ENCODE data around the gene KIF3A. TPM values are rescaled to one million over a fixed set of nuclear protein-coding genes. Genes with fewer than 3 reads are reported as not detected.

The KIF3A gene
- total RNA-seq, 1 experiment from 2014 or later: 13.2 TPM

DNA sequence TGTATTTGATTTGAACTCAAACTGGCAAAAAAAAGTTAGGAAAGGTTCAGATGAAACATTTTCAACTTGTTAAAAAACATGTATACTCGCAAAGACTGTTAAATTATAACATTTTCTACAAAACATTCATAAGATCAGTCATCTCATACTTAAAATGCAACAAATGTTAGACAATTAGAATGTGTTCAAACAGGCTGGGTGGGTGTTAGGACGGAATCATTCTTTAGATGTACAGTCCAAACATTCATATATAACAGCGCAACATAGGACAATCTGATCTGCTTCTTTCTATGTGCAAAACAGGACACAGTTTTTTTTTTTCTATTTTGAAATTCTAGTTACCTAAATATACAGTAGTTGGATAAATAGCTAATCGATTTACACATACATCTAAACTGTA is 41.4 kb downstream of the KIF3A start:
- no peaks in the 10 kb centered on the region for H3K79me1 ChIP-seq (ENCODE audit: insufficient read depth, low read depth, low read length, poor library complexity, severe bottlenecking)
- no peak overlapping the region for H2BK15ac ChIP-seq (ENCODE audit: low read depth, low read length)
- no peak overlapping the region for H2BK20ac ChIP-seq (ENCODE audit: low read depth, low read length, poor library complexity, severe bottlenecking)
- H3K27ac ChIP-seq (ENCODE audit: insufficient read length, low read depth, low read length): no peak overlapping the region
- no peak overlapping the region for H3T11ph ChIP-seq (ENCODE audit: low read length)
- H2BK12ac ChIP-seq (ENCODE audit: insufficient read length, low read depth, low read length): no peak overlapping the region
- H3K14ac ChIP-seq (ENCODE audit: insufficient read depth, low read length): no peak overlapping the region
- no peaks in the 10 kb centered on the region for H3K4me1 ChIP-seq (ENCODE audit: insufficient read depth, low read length)
- no peaks in the 10 kb centered on the region for H3K27me3 Mint-ChIP-seq (ENCODE audit: low read depth)
- H2BK120ac ChIP-seq (ENCODE audit: low read depth, low read length, poor library complexity, severe bottlenecking): no peak overlapping the region
- no peak overlapping the region for H4K91ac ChIP-seq (ENCODE audit: insufficient read length, low read depth, low read length)
- H3K9me3 Mint-ChIP-seq: no peaks in the 10 kb centered on the region
- H3K9me3 ChIP-seq (ENCODE audit: control insufficient read depth, low read depth, low read length): no peaks in the 10 kb centered on the region
- TF ChIP-seq, protein P1, sequence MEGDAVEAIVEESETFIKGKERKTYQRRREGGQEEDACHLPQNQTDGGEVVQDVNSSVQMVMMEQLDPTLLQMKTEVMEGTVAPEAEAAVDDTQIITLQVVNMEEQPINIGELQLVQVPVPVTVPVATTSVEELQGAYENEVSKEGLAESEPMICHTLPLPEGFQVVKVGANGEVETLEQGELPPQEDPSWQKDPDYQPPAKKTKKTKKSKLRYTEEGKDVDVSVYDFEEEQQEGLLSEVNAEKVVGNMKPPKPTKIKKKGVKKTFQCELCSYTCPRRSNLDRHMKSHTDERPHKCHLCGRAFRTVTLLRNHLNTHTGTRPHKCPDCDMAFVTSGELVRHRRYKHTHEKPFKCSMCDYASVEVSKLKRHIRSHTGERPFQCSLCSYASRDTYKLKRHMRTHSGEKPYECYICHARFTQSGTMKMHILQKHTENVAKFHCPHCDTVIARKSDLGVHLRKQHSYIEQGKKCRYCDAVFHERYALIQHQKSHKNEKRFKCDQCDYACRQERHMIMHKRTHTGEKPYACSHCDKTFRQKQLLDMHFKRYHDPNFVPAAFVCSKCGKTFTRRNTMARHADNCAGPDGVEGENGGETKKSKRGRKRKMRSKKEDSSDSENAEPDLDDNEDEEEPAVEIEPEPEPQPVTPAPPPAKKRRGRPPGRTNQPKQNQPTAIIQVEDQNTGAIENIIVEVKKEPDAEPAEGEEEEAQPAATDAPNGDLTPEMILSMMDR (conservative IDR thresholded peaks at IDR 0.05): no peak
- H4K8ac ChIP-seq (replicated peaks; ENCODE audit: insufficient read length, low read depth, low read length): no peak overlapping the region
- no peak overlapping the region for H3K9ac ChIP-seq (ENCODE audit: extremely low read depth, insufficient read length, low read length)
- H3K4ac ChIP-seq (ENCODE audit: low read depth, low read length): no peak overlapping the region
- no CpG with 5 or more reads among the region's 4 CpGs for WGBS (ENCODE audit: extremely low coverage, insufficient read length, low lambda C conversion rate)
- no peaks in the 10 kb centered on the region for H3K27me3 ChIP-seq (ENCODE audit: insufficient read depth, low read length)
- no peak overlapping the region for H4K5ac ChIP-seq (ENCODE audit: insufficient read length, low read depth, low read length)
- H3K36me3 Mint-ChIP-seq (ENCODE audit: insufficient read depth in 1 of 3, low read depth in 3 of 3): peaks cover 3 to 24% (median 20%) of the 10 kb centered on the region in 3 experiments
- no peaks in the 10 kb centered on the region for H3K23me2 ChIP-seq (ENCODE audit: insufficient read length, low read depth, low read length, poor library complexity, severe bottlenecking)
- H3K18ac ChIP-seq (ENCODE audit: insufficient read length, low read depth, low read length): no peak overlapping the region
- H3K23ac ChIP-seq (ENCODE audit: insufficient read length, low read depth, low read length): no peak overlapping the region
- no peak overlapping the region for H2AFZ ChIP-seq (ENCODE audit: low read length)
- no peaks in the 10 kb centered on the region for H3K4me1 Mint-ChIP-seq
- no peak overlapping the region for H2BK5ac ChIP-seq (ENCODE audit: insufficient read length, low read length)
- no peak overlapping the region for H3K4me3 Mint-ChIP-seq
- H3K79me2 ChIP-seq (ENCODE audit: insufficient read depth, low read length): no peaks in the 10 kb centered on the region
- no peak overlapping the region for H3K56ac ChIP-seq (ENCODE audit: insufficient read length, low read depth, low read length)
- H3K27ac Mint-ChIP-seq: no peak overlapping the region
- H3K4me2 ChIP-seq (ENCODE audit: insufficient read depth, insufficient read length, low read length): no peak overlapping the region
- DNase-seq: no peak
- H2AK5ac ChIP-seq (ENCODE audit: insufficient read length, low read length): no peak overlapping the region
- no peaks in the 10 kb centered on the region for H4K20me1 ChIP-seq (ENCODE audit: control insufficient read depth, insufficient read depth, insufficient read length)
